PC-9 (cell line): Measurements from ENCODE around the gene ALK.

Source experiments
- EZH2 ChIP-seq: fragments of 200-600 bp; sonication (generic); IDR thresholded peaks from 2 replicates; pipeline ENCODE4 v1.8.0; 2017; ENCODE audit warnings: antibody characterized with exemption, low read depth
- TF ChIP-seq, protein P1 (sequence below): fragments of 200-600 bp; sonication (generic); conservative IDR thresholded peaks from 2 replicates; pipeline ENCODE4 v1.6.1; 2017; ENCODE audit warnings: mixed run types, antibody characterized with exemption, mild to moderate bottlenecking, moderate library complexity

DNA sequence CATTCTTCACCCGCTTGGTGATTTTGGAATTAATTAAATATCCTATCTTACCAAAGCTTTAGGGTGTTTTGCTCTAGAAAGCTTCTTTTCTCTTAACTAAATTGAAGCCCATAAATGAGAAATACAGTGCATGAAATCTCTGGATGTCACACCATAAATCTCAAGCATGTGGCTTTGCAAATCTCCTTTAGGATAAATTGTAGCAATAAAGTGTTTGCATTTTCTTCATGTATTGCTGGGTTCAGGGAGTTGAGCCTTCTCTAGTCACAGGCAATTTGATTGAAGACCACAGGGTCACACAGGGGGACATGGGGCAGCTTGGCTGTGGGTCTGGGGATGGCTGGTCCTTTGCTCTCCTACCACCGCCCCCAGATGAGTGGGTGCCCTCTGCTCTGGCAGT is 442.0 kb downstream of the ALK start:
- TF ChIP-seq, protein P1, sequence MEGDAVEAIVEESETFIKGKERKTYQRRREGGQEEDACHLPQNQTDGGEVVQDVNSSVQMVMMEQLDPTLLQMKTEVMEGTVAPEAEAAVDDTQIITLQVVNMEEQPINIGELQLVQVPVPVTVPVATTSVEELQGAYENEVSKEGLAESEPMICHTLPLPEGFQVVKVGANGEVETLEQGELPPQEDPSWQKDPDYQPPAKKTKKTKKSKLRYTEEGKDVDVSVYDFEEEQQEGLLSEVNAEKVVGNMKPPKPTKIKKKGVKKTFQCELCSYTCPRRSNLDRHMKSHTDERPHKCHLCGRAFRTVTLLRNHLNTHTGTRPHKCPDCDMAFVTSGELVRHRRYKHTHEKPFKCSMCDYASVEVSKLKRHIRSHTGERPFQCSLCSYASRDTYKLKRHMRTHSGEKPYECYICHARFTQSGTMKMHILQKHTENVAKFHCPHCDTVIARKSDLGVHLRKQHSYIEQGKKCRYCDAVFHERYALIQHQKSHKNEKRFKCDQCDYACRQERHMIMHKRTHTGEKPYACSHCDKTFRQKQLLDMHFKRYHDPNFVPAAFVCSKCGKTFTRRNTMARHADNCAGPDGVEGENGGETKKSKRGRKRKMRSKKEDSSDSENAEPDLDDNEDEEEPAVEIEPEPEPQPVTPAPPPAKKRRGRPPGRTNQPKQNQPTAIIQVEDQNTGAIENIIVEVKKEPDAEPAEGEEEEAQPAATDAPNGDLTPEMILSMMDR = no peak
- TF ChIP-seq EZH2 = no peak
